Cardiac fibroblast (primary cell): ENCODE data around the gene FSTL5.

Experiments
- DNase-seq, 2 donors: peaks; one replicate each; pipeline versions ENCODE4 v3.0.0 to v3.0.0-alpha.2; 2010; ENCODE audit warnings: low read depth in 2 of 2
- H3K4me3 ChIP-seq, 2 donors: replicated peaks in 1 of 2; 1 replicate in 1 of 2; 2 replicates in 1 of 2; pipeline ENCODE4 v1.5.1; 2011; ENCODE audit warnings: low read depth in 2 of 2, low read length in 2 of 2, mild to moderate bottlenecking in 2 of 2, moderate library complexity in 1 of 2
- TF ChIP-seq, protein P1 (sequence below): IDR thresholded peaks from one replicate; pipeline ENCODE4 v1.5.1; 2011; ENCODE audit warnings: low read depth, mild to moderate bottlenecking, low read length, inconsistent platforms

FSTL5 gene

DNA sequence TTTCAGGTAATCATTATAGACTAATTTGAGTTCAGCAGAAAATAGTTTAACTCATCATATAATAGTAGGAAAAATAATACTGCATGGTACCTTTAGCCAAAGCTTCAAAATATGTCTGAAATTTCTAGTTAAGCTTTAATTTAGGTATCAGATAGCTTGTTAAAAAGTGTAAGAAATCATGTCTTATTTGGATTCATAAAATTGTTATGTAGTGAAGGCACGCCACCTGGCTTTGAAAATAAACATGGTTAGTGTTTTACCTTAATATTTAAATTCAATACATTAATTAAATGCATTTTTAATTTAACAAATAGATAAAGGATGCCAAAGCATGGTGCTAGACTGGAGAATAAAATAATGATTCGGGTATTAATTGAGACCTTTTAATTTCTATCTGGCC is 211.4 kb downstream of the FSTL5 start:
- TF ChIP-seq, protein P1, sequence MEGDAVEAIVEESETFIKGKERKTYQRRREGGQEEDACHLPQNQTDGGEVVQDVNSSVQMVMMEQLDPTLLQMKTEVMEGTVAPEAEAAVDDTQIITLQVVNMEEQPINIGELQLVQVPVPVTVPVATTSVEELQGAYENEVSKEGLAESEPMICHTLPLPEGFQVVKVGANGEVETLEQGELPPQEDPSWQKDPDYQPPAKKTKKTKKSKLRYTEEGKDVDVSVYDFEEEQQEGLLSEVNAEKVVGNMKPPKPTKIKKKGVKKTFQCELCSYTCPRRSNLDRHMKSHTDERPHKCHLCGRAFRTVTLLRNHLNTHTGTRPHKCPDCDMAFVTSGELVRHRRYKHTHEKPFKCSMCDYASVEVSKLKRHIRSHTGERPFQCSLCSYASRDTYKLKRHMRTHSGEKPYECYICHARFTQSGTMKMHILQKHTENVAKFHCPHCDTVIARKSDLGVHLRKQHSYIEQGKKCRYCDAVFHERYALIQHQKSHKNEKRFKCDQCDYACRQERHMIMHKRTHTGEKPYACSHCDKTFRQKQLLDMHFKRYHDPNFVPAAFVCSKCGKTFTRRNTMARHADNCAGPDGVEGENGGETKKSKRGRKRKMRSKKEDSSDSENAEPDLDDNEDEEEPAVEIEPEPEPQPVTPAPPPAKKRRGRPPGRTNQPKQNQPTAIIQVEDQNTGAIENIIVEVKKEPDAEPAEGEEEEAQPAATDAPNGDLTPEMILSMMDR = no peak
- DNase-seq = peak in 1 of 2 donors; percentile 1
- no peak overlapping the region for H3K4me3 ChIP-seq

DNA sequence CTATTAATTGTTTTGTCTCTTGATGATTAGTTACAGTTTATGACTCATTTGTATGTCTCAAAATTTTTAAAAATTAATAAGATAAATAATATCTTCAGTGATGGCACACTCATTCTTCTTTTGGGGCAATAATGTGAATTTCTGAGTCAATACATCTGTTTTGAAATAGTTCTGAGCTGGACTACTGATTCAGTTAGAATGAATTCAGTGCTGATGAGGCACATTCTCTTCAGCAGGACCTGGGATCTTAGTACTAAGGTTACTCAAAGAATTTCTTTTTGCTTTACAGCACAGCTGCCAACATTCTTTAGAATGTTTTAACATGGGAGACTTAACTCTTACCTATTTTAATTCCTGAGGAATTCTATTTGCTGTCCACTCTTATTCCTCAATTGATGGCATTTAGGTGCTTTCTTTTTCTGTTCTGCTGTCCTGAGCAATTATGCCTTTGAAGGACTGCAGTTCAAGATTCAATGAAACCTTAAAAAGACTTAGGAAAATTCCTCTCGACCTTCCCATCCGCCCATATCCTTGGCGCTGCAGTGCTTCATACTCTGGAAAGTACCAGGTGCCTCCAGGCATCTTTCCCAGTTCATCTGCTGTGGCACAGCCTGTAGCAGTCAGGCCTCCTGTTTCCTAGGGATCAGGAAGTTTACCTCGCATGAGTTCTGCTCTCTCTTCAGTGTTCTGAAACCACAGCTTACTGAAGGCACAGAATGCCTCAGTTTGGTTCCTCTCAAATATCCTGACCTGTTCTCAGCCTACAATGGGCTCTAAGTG is 213.7 kb downstream of the FSTL5 start:
- TF ChIP-seq, protein P1 = no peak
- H3K4me3 ChIP-seq = no peak overlapping the region
- DNase-seq = peak in 1 of 2 donors; percentile 3

DNA sequence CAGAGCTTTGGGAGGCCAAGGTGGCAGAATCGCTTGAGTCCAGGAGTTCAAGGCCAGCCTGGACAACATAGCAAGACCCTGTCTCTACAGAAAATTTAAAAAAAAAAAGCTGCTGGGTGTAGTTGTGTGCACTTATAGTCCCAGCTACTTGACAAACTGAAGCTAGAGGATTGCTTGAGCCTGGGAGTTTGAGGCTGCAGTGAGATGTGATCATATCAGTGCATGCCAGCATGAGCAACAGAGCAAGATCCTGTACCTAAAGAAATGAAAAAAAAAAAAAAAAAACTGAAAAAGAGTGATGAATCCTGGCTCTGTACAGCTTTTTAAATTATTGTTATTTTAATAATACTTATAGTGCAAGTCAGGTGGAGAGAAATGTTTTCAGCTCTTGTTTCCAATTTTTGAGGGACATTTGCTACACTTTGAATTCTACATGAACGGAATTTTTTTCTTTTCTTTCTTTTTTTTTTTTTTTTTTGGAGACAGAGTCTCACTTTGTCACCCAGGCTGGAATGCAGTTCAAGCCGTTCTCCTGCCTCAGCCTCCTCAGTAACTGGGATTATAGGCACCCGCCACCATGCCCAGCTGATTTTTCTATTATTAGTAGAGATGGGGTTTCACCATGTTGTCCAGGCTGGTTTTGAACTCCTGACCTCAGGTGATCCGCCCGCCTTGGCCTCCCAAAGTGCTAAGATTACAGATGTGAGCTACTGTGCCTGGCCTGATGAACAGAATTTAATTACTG is 215.6 kb downstream of the FSTL5 start:
- TF ChIP-seq, protein P1 = no peak
- no peak for DNase-seq
- no peak overlapping the region for H3K4me3 ChIP-seq

DNA sequence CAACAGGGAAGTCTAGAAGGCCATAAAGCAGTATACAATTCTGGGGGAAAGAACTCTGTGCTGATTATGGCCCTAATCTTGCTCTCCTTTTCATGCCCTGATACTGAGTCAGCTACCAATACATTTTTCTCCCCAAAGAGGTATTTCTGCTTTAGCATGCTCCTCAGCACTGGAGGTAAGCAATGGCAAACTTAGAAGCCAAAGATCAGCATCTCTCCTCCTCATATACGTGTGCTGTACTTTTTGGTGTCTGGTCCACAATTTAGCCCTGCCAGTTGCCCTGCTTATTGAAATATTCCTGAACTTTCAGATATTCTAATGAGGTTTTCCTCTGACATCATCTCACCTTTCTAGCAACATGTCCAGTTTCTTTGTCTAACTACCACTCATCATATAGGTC is 226.2 kb downstream of the FSTL5 start:
- no peak for DNase-seq
- TF ChIP-seq, protein P1 = no peak
- no peak overlapping the region for H3K4me3 ChIP-seq

DNA sequence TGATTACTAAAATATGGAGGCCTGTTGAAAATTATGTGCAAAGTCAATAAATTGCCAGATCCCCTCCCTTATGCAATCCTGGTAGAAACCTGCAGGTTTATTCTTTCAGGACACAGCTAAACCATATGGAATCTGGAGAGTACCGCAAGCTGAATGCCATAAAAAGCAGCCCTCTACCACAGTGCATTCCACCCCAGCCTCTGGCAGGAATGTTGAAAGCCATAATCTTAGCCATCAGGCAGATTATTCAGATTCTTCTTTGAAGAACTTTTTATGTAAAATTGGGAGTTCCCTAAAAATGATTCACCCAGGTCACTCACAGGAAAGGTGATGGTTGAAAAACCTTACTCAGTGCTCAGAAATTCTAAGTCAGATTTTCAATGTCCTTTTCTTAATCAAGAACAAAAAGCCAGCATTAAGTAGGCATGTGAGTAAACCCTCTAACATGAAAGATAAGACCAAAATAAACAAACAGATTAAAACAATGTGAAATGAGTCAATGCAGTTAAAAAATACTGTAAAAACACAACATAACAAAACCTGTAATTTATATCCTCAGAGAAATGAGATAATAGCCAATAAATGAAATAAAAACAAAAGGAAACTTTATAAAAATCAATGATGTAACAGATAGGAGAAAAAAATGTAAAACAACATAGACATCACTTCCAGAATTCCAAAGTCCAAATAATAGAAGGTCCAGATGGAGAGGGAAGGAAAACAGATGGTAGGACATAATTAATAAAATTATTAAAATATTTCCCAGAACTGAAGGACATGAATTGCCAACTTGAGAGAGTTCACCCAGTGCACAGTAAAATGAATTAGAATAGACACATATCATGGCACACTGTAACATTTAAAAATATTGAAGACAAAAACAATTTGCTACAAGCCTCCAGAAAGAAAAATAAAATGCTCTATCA is 226.9 kb downstream of the FSTL5 start:
- TF ChIP-seq, protein P1 = no peak
- DNase-seq = peak; percentile 1 to 23
- H3K4me3 ChIP-seq = no peak overlapping the region

DNA sequence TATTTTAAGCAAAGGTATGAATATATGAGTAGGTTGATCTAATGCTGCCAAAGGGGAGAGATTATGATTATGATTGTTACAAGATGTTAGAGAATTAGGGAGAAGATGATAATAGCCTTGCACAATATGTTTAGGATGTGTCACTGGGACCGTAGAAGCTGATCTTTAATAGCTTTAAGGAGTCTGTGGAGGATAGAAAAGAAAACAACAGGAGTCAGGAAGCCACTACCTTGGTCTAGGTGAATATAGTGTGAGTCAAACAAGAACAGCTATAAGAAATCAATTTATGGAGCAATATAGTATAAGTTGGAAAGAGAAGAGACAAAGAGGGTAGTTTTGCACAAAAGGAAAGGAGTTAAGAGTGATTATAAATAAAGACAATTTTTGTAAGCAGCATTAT is 232.7 kb downstream of the FSTL5 start:
- TF ChIP-seq, protein P1 = no peak
- DNase-seq = no peak
- no peak overlapping the region for H3K4me3 ChIP-seq
